Hepatocyte (in vitro differentiated cells): ENCODE measurements around the gene GNGT1.

ENCODE experiments used
- CTCF ChIP-seq: fragments of 200-600 bp; sonication (generic); IDR thresholded peaks from 2 replicates; pipeline ENCODE4 v1.5.1; 2016; ENCODE audit warnings: antibody characterized with exemption, mild to moderate bottlenecking; ENCODE audit not compliant: poor library complexity
- EZH2 ChIP-seq: fragments of 200-600 bp; sonication (generic); IDR thresholded peaks from 2 replicates; pipeline ENCODE4 v1.6.1; 2016; ENCODE audit warnings: antibody characterized with exemption, mild to moderate bottlenecking, borderline replicate concordance
- EZH2phosphoT487 ChIP-seq: fragments of 200-600 bp; sonication (generic); IDR thresholded peaks from one replicate; pipeline ENCODE4 v1.6.1; 2018; ENCODE audit warnings: antibody characterized with exemption, mild to moderate bottlenecking, low read depth, moderate library complexity; ENCODE audit not compliant: unreplicated experiment, severe bottlenecking

GRCh38 chr7:93945756-93946535 is 39.6 kb downstream of the GNGT1 start:
- TF ChIP-seq CTCF: no peak
- TF ChIP-seq EZH2phosphoT487: no peak
- no peak for TF ChIP-seq EZH2
